RWPE1 (cell line): ENCODE data around the gene SPIB.
"Not testable (repeated sequence)": the region's sequence is repeated elsewhere in the genome, so short reads cannot be mapped to it uniquely, and the experiment has no call there.

ENCODE experiments used
- CTCF ChIA-PET: fragments of 350-600 bp; sonication (Branson Sonifier 250); formaldehyde crosslinking; extraction: SDS; loops from one replicate; lab custom pipeline; 2021; lab: Yijun Ruan, JAX
- POLR2A ChIA-PET: fragments of 400-600 bp; formaldehyde crosslinking; extraction: SDS; loops from one replicate; lab custom pipeline; 2020; ENCODE audit warnings: antibody characterized with exemption; ENCODE audit not compliant: low non-redundant PET; lab: Yijun Ruan, JAX
- DNase-seq: peaks from one replicate; pipeline ENCODE4 v3.0.0; 2012; ENCODE audit warnings: low spot score
- H3K27ac ChIP-seq: fragments of 450-650 bp; 2 replicates; pipeline ENCODE4 v1.5.1; 2017
- CTCF ChIP-seq: fragments of 450-650 bp; conservative IDR thresholded peaks from 2 replicates; pipeline ENCODE4 v1.5.1; 2017; ENCODE audit warnings: low read depth, mild to moderate bottlenecking

SPIB gene

DNA sequence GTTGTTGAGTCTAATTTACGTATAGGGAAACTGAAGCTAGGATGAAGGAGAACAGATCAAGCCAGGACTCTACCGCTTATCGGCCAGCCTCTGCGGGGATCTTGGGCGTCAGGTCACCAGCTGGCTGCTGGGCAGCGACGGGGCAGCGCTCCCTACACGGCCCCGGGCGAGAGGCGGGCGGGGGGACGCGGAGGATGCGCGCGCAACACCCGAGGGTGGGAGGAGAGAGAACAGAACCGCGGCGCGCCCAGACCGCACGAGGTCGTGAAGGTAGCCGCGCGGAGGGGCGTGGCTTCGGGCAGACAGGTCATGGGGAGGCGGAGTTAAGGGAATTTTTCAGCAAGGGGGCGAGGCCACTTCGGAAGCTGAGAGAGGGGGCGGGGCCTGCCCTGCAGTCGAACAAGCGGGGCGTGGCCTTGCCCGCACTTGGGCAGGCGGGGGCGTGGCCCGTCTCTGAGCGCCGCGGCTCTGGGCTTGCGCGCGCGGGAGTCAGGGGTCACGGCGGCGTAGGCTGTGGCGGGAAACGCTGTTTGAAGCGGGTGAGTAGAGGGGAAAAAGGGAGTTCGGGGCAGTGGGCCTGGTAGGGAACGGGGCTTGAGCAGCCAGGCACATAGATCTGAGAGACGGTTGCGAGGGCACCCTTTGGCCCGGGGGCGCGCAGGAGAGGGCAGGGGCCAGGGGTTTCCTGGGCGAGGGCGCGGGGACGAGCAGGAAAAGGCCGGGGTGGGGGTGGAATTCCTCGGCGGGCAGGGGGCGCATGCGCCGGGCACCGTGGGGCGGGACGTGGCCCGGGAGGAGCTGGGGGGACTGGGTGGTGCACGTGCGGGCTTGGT is 34.7 kb upstream of the SPIB start, which contains the start of gene POLD1:
Gene POLD1, plus strand, starts transcription at position 496 of the 833 bp plus-strand sequence. CDS start 14,505 bp downstream, outside the sequence.
- ChIA-PET POLR2A (no interaction called here), CTCF (interaction anchor here (1.0 kb wide), 1 partner anchor 15 kb away, joined by 3 read pairs; no protein-coding TSS in a partner anchor)
- DNase-seq: peak; percentile 98
- no peak for TF ChIP-seq CTCF
- H3K27ac ChIP-seq: peak within 1 kb of the TSS; percentile 83

- ChIA-PET POLR2A (no interaction called here), CTCF (interaction anchor here (1.0 to 1.3 kb wide), 2 partner anchors 16 to 28 kb away, joined by 3 read pairs; no protein-coding TSS in a partner anchor)
- peak overlapping the region; percentile 83 for H3K27ac ChIP-seq
- peak; percentile 25 for DNase-seq
- TF ChIP-seq CTCF: no peak
Measured at GRCh38 chr19:50384685-50385535, 33.8 kb upstream of the SPIB start.

DNA sequence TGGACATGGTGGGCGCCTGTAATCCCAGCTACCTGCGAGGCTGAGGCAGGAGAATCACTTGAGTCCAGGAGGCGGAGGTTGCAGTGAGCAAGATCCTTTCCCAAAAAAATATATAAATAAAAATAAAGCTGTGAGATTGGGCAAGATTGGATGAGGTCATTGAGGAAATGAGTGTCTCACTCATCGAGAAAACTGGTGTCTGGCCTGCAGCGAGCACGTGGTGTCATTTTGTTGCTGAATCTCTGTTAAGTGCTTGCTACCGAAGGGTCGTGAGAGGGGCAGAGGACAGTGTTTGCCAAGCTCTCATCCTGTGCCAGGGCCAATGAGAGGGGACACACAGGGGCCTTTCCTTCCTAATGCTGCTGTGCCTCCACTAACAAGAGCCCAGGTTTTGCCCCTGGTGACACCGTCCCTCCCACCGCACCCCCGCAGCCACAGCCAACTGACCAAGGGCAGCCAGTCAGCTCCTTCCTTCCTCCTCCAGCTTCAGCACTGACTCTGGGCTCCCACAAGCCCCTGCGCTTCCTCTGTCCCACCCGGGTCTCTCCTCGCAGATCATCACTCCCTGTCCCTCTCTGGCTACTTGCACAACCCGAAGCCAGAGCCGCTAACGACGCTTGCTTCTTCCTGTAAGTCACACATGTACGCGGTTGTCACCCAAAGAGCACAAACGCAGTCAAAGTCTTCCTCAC is 31.4 kb upstream of the SPIB start:
- POLR2A ChIA-PET: no interaction called here
- TF ChIP-seq CTCF: no peak
- H3K27ac ChIP-seq: peak overlapping the region; percentile 83
- no peak for DNase-seq
- CTCF ChIA-PET: no interaction called here

- H3K27ac ChIP-seq: peak overlapping the region; percentile 83
- ChIA-PET CTCF (no interaction called here), POLR2A (interaction anchor here (0.5 kb wide), 1 partner anchor 799 kb away, joined by 5 read pairs; no protein-coding TSS in a partner anchor)
- TF ChIP-seq CTCF: no peak
- no peak for DNase-seq
Measured at GRCh38 chr19:50387868-50388245, 30.9 kb upstream of the SPIB start.

GRCh38 chr19:50390295-50390694 is 28.4 kb upstream of the SPIB start:
- DNase-seq, POLR2A ChIA-PET, H3K27ac ChIP-seq, CTCF ChIA-PET: not testable (repeated sequence)

- POLR2A ChIA-PET, CTCF ChIA-PET: not testable (repeated sequence)
Measured at GRCh38 chr19:50390952-50391351, 27.8 kb upstream of the SPIB start.

DNA sequence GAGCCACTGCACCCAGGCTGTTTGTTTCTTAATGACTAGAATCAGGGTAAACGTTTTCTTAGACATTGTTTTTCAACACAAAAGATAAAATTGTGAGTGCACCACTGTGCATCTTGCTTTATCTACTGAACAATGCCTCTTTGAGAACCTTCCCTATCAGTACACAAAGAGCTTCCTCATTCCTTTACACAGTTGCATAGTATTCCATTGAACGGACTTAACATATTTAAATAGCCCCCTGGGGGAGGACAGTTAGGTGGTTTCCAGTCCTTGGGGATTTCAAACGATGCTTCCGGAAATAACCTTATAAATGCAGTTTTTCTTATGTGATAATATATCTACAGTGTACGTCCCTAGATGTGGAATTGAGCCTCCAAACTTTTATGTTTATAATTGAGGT is 26.0 kb upstream of the SPIB start:
- TF ChIP-seq CTCF: no peak
- no peak for DNase-seq
- ChIA-PET CTCF (no interaction called here), POLR2A (no interaction called here)
- no peak overlapping the region for H3K27ac ChIP-seq

More at GRCh38 chr19:50390952-50391351, 27.8 kb upstream of the SPIB start:
- DNase-seq, H3K27ac ChIP-seq: not testable (repeated sequence)
